Endothelial cell of umbilical vein (primary cell): ENCODE data around the gene AURKA.

ENCODE experiments used
- CTCF ChIP-seq, 2 donors: IDR thresholded peaks; 1 replicate in 1 of 2; 2 replicates in 1 of 2; pipeline ENCODE4 v1.5.1; 2011; ENCODE audit warnings: low read length in 2 of 2, mild to moderate bottlenecking in 2 of 2, moderate library complexity in 2 of 2, control low read depth in 1 of 2, inconsistent platforms in 1 of 2, low read depth in 1 of 2; ENCODE audit not compliant: insufficient read depth in 1 of 2; ENCODE audit errors: extremely low read depth in 1 of 2
- GATA2 ChIP-seq: IDR thresholded peaks from 2 replicates; pipeline ENCODE4 v1.7.0; 2011; ENCODE audit warnings: low read depth, mild to moderate bottlenecking, moderate library complexity, mixed read lengths, low read length; ENCODE audit not compliant: insufficient read length, insufficient read depth
- MYC ChIP-seq: IDR thresholded peaks from one replicate; pipeline ENCODE4 v1.6.1; 2011; ENCODE audit warnings: mild to moderate bottlenecking, low read depth, low read length
- TF ChIP-seq, protein P1 (sequence below): IDR thresholded peaks from 2 replicates; pipeline ENCODE4 v1.6.1; 2011; ENCODE audit not compliant: insufficient read depth, insufficient read length

DNA sequence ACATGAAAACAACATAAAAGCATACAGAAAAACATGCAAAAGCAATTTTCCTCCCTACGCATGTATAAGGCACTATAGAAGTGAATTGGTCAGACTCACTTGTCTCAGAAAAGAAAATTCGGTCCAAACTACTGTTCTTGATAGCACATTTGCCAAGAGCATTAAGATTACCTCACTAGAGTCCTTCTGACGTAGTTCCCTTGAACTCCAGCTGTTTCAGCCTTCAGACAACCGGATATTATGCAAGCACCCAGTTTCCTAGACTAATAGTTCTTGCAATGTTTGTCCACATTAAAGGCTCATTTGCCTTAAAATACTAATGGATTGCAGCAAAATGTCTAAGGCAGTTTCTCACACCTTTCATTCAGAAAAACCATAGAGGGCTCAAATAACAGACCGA is 17.5 kb upstream of the AURKA start:
- TF ChIP-seq CTCF (IDR thresholded peaks at IDR 0.05; ENCODE audit: extremely low read depth in 1 of 2, insufficient read depth in 1 of 2, low read depth in 1 of 2, low read length in 2 of 2), result no peak
- no peak for TF ChIP-seq GATA2
- no peak for TF ChIP-seq MYC
- TF ChIP-seq, protein P1, sequence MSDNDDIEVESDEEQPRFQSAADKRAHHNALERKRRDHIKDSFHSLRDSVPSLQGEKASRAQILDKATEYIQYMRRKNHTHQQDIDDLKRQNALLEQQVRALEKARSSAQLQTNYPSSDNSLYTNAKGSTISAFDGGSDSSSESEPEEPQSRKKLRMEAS, result no peak
